GM23338 (cell line): ENCODE data around the gene FRA10AC1. TPM values are rescaled to one million over a fixed set of nuclear protein-coding genes. Genes with fewer than 3 reads are reported as not detected.

Source experiments
- ATAC-seq: fragments of 200-7000 bp; cut with Tn5 transposase; 3 replicates; pipeline ENCODE4 v1.9.1; 2020
- DNase-seq: peaks from one replicate; pipeline ENCODE4 v3.0.0-alpha.2; 2015; ENCODE audit warnings: low spot score
- H2AFZ ChIP-seq: fragments of 200-600 bp; sonication (generic); 2 replicates; pipeline ENCODE4 v1.8.0; 2016; ENCODE audit warnings: antibody characterized with exemption, mild to moderate bottlenecking, moderate library complexity
- H3F3A ChIP-seq: fragments of 200-600 bp; sonication (generic); replicated peaks from 2 replicates; pipeline ENCODE4 v1.8.0; 2017; ENCODE audit warnings: antibody characterized with exemption, mixed run types, low read depth
- H3K27ac ChIP-seq: fragments of 200-600 bp; sonication (generic); 2 replicates; pipeline ENCODE4 v1.6.1; 2016; ENCODE audit warnings: low read depth
- H3K27me3 ChIP-seq: fragments of 200-600 bp; sonication (generic); 2 replicates; pipeline ENCODE4 v1.8.0; 2016; ENCODE audit warnings: mild to moderate bottlenecking, mixed run types, moderate library complexity; ENCODE audit not compliant: insufficient read depth
- H3K36me3 ChIP-seq: fragments of 200-600 bp; sonication (generic); 2 replicates; pipeline ENCODE4 v1.8.0; 2016; ENCODE audit warnings: mild to moderate bottlenecking; ENCODE audit not compliant: insufficient read depth
- H3K4me1 ChIP-seq: fragments of 200-600 bp; sonication (generic); 2 replicates; pipeline ENCODE4 v1.8.0; 2016; ENCODE audit warnings: mild to moderate bottlenecking, moderate library complexity; ENCODE audit not compliant: insufficient read depth
- H3K4me2 ChIP-seq: fragments of 200-600 bp; sonication (generic); 2 replicates; pipeline ENCODE4 v1.7.1; 2017; ENCODE audit warnings: mixed run types
- H3K4me3 ChIP-seq: fragments of 200-600 bp; sonication (generic); 2 replicates; pipeline ENCODE4 v1.6.1; 2016; ENCODE audit warnings: mixed run types
- H3K79me2 ChIP-seq: fragments of 200-600 bp; sonication (generic); replicated peaks from 2 replicates; pipeline ENCODE4 v1.8.0; 2017; ENCODE audit warnings: mild to moderate bottlenecking; ENCODE audit not compliant: insufficient read depth
- H3K9me2 ChIP-seq: fragments of 200-600 bp; sonication (generic); 2 replicates; pipeline ENCODE4 v1.8.0; 2017; ENCODE audit not compliant: insufficient read depth
- H4K20me1 ChIP-seq: fragments of 200-600 bp; sonication (generic); replicated peaks from 2 replicates; pipeline ENCODE4 v1.8.0; 2017; ENCODE audit warnings: mild to moderate bottlenecking; ENCODE audit not compliant: insufficient read depth
- H3K27ac Mint-ChIP-seq: 2 replicates; pipeline ENCODE4 v1.8.0; 2020; ENCODE audit warnings: inconsistent platforms, mild to moderate bottlenecking, moderate library complexity, mixed read lengths
- H3K27me3 Mint-ChIP-seq: 3 replicates; pipeline ENCODE4 v1.8.0; 2022; ENCODE audit warnings: low read depth, mild to moderate bottlenecking, moderate library complexity, mixed read lengths, inconsistent platforms; ENCODE audit not compliant: insufficient read depth, poor library complexity
- H3K36me3 Mint-ChIP-seq: 3 replicates; pipeline ENCODE4 v1.8.0; 2021; ENCODE audit warnings: low read depth, mild to moderate bottlenecking, inconsistent platforms, moderate library complexity, mixed read lengths
- H3K4me1 Mint-ChIP-seq: 3 replicates; pipeline ENCODE4 v1.8.0; 2020; ENCODE audit warnings: mild to moderate bottlenecking, inconsistent platforms, mixed read lengths
- H3K4me3 Mint-ChIP-seq: 3 replicates; pipeline ENCODE4 v1.8.0; 2021; ENCODE audit warnings: moderate library complexity, mild to moderate bottlenecking, inconsistent platforms, mixed read lengths
- H3K9me3 Mint-ChIP-seq: 3 replicates; pipeline ENCODE4 v1.8.0; 2020; ENCODE audit warnings: moderate library complexity, mild to moderate bottlenecking, inconsistent platforms, mixed read lengths
- CTCF ChIP-seq, 2 experiments: fragments of 200-600 bp in 1 of 2; sonication (generic) in 1 of 2; conservative IDR thresholded peaks; 2 replicates each; pipeline versions ENCODE4 v1.5.1 to v1.6.1; 2016 to 2017; ENCODE audit warnings: antibody characterized with exemption in 2 of 2, low read depth in 2 of 2, mild to moderate bottlenecking in 2 of 2, moderate library complexity in 1 of 2
- EZH2 ChIP-seq: fragments of 200-600 bp; sonication (generic); IDR thresholded peaks from one replicate; pipeline ENCODE4 v1.8.0; 2017; ENCODE audit warnings: antibody characterized with exemption, mild to moderate bottlenecking, low read depth; ENCODE audit not compliant: unreplicated experiment
- JUNB ChIP-seq: IDR thresholded peaks from one replicate; pipeline ENCODE4 v1.6.1; 2016; ENCODE audit warnings: antibody characterized with exemption; ENCODE audit not compliant: unreplicated experiment
- NANOG ChIP-seq: IDR thresholded peaks from 2 replicates; pipeline ENCODE4 v1.6.1; 2016; ENCODE audit warnings: antibody characterized with exemption, borderline replicate concordance
- STAT1 ChIP-seq: IDR thresholded peaks from one replicate; pipeline ENCODE4 v1.6.1; 2016; ENCODE audit warnings: antibody characterized with exemption; ENCODE audit not compliant: unreplicated experiment
- polyA plus RNA-seq: library from polyadenylated mRNA; unstranded; fragments of >200 nt; fragmentation: Nextera tagmentation; extraction: Ambion mirVana; gene quantifications from 2 replicates; pipeline ENCODE4 v1.2.1, GENCODE V29; 2016
- total RNA-seq: library from RNA; depleted of rRNA; stranded (reverse); fragments of >200 nt; shearing (Covaris generic); gene quantifications from 2 replicates; pipeline ENCODE4 v1.2.3, GENCODE V29; 2014

The FRA10AC1 gene
- total and polyA plus RNA-seq, 2 experiments from 2014 or later, result 35.4 to 51.5 TPM

GRCh38 chr10:93746844-93747284 is 44.5 kb upstream of the FRA10AC1 start:
- Histone ChIP-seq H3K27ac (no peak overlapping the region), H3K36me3 (no peaks in the 10 kb centered on the region), H3K79me2 (no peaks in the 10 kb centered on the region), H3K27me3 (no peaks in the 10 kb centered on the region), H3K9me2 (no peaks in the 10 kb centered on the region), H3K4me3 (no peak overlapping the region), H2AFZ (0 out of 2 replicates have a peak overlapping the region, but pooled peaks have one; percentile 53), H3F3A (peaks cover 4% of the 10 kb centered on the region; the same call in 1 of the 2 replicates), H4K20me1 (no peaks in the 10 kb centered on the region), H3K4me1 (peaks cover 49% of the 10 kb centered on the region), H3K4me2 (peak overlapping the region; percentile 7; the same call in 1 of the 2 replicates)
- ATAC-seq (peak; percentile 76), DNase-seq (peak; percentile 84)
- Mint-ChIP-seq H3K27ac (peak overlapping the region; percentile 60), H3K4me1 (peaks cover 48% of the 10 kb centered on the region), H3K36me3 (no peaks in the 10 kb centered on the region), H3K4me3 (no peak overlapping the region), H3K27me3 (peaks cover 4% of the 10 kb centered on the region), H3K9me3 (no peaks in the 10 kb centered on the region)
- TF ChIP-seq EZH2 (no peak), NANOG (peak; percentile 36; the same call in 1 of the 2 replicates), CTCF (conservative IDR thresholded peaks at IDR 0.05; ENCODE audit: low read depth in 2 of 2) (peak; percentile 67 to 80), JUNB (no peak)

GRCh38 chr10:93745408-93746065 is 43.1 kb upstream of the FRA10AC1 start:
- Histone ChIP-seq H3K4me2 (no peak overlapping the region), H3K36me3 (no peaks in the 10 kb centered on the region), H3F3A (peaks cover 4% of the 10 kb centered on the region; the same call in 1 of the 2 replicates), H3K4me1 (peaks cover 36% of the 10 kb centered on the region), H3K27me3 (no peaks in the 10 kb centered on the region), H3K27ac (no peak overlapping the region), H4K20me1 (no peaks in the 10 kb centered on the region), H3K4me3 (no peak overlapping the region), H2AFZ (no peak overlapping the region), H3K79me2 (no peaks in the 10 kb centered on the region), H3K9me2 (no peaks in the 10 kb centered on the region)
- DNase-seq, result peak; percentile 90
- Mint-ChIP-seq H3K4me3 (no peak overlapping the region), H3K36me3 (no peaks in the 10 kb centered on the region), H3K4me1 (peaks cover 35% of the 10 kb centered on the region), H3K27me3 (peaks cover 4% of the 10 kb centered on the region), H3K27ac (peak overlapping the region; percentile 40; the same call in 1 of the 2 replicates), H3K9me3 (no peaks in the 10 kb centered on the region)
- TF ChIP-seq STAT1, result no peak
- peak; percentile 92 to 96 for TF ChIP-seq CTCF (conservative IDR thresholded peaks at IDR 0.05; ENCODE audit: low read depth in 2 of 2)
- ATAC-seq, result peak; percentile 78
